HuH-7.5 (cell line): Measurements from ENCODE around the gene KCNG2.

Source experiments
- DNase-seq: peaks from one replicate; pipeline ENCODE4 v3.0.0; 2011; ENCODE audit warnings: low spot score

The KCNG2 gene

GRCh38 chr18:79910563-79911343 is 113.0 kb downstream of the KCNG2 start:
- no peak for DNase-seq

- no peak for DNase-seq
These were observed 113.9 kb downstream of the KCNG2 start for GRCh38 chr18:79911344-79912270.

- no peak for DNase-seq
These were observed 114.8 kb downstream of the KCNG2 start for GRCh38 chr18:79912409-79912991.

GRCh38 chr18:79912994-79913831 is 115.5 kb downstream of the KCNG2 start:
- DNase-seq, result no peak

GRCh38 chr18:79914614-79915160 is 116.9 kb downstream of the KCNG2 start:
- DNase-seq, result no peak

- DNase-seq, result no peak
These were observed 117.7 kb downstream of the KCNG2 start for GRCh38 chr18:79915161-79916127.

- no peak for DNase-seq
These were observed 118.4 kb downstream of the KCNG2 start for GRCh38 chr18:79916128-79916494.

GRCh38 chr18:79916546-79917168 is 118.9 kb downstream of the KCNG2 start:
- no peak for DNase-seq

GRCh38 chr18:79917169-79917852 is 119.6 kb downstream of the KCNG2 start:
- no peak for DNase-seq

- DNase-seq, result no peak
These were observed 120.3 kb downstream of the KCNG2 start for GRCh38 chr18:79917853-79918614.

- DNase-seq, result no peak
These were observed 120.9 kb downstream of the KCNG2 start for GRCh38 chr18:79918615-79919011.

- DNase-seq, result no peak
These were observed 121.4 kb downstream of the KCNG2 start for GRCh38 chr18:79919089-79919488.

- DNase-seq, result no peak
These were observed 124.5 kb downstream of the KCNG2 start for GRCh38 chr18:79921984-79922965.

- DNase-seq, result no peak
These were observed 125.3 kb downstream of the KCNG2 start for GRCh38 chr18:79922971-79923411.

- DNase-seq, result no peak
These were observed 126.3 kb downstream of the KCNG2 start for GRCh38 chr18:79923896-79924585.
